GM18873 (cell line): Measurements from ENCODE around the gene CD44.

Source experiments
- ATAC-seq: cut with Tn5 transposase; IDR thresholded peaks from one replicate; pipeline ENCODE4 v1.9.1; 2021; ENCODE audit warnings: mild to moderate bottlenecking, moderate library complexity, moderate number of reproducible peaks; ENCODE audit not compliant: unreplicated experiment, low FRiP score

The CD44 gene

GRCh38 chr11:35281169-35281688 is 142.3 kb downstream of the CD44 start:
- no peak for ATAC-seq
